ENCODE results near the gene IRX3. TPM values are rescaled to one million over a fixed set of nuclear protein-coding genes. Genes with fewer than 3 reads are reported as not detected.

Gene IRX3
- total RNA-seq, 6 experiments from 2014 or later, result 5.9 to 19.4 (median 17.3) TPM

GRCh38 chr16:54269461-54269860 lies 17.1 kb downstream of the IRX3 start:
- Mint-ChIP-seq H3K4me3 (no peak overlapping the region), H3K27me3 (ENCODE audit: insufficient read depth) (peaks cover 15% of the 10 kb centered on the region), H3K4me1 (ENCODE audit: low read depth) (peaks cover 13% of the 10 kb centered on the region), H3K36me3 (ENCODE audit: low read depth) (0 out of 2 replicates have a peak, but pooled peaks cover 5% of the 10 kb centered on the region), H3K9me3 (no peaks in the 10 kb centered on the region), H3K27ac (no peak overlapping the region)
- no peak for DNase-seq
- TF ChIP-seq CTCF (IDR thresholded peaks at IDR 0.05), result no peak

GRCh38 chr16:54268766-54269165 lies 17.8 kb downstream of the IRX3 start:
- Mint-ChIP-seq H3K27me3 (ENCODE audit: insufficient read depth) (peaks cover 15% of the 10 kb centered on the region), H3K27ac (no peak overlapping the region), H3K4me1 (ENCODE audit: low read depth) (peaks cover 13% of the 10 kb centered on the region), H3K36me3 (ENCODE audit: low read depth) (0 out of 2 replicates have a peak, but pooled peaks cover 5% of the 10 kb centered on the region), H3K9me3 (no peaks in the 10 kb centered on the region), H3K4me3 (no peak overlapping the region)
- no peak for DNase-seq
- TF ChIP-seq CTCF (IDR thresholded peaks at IDR 0.05), result no peak

GRCh38 chr16:54268340-54268739 lies 18.2 kb downstream of the IRX3 start:
- H3K4me3 Mint-ChIP-seq, result no peak overlapping the region
- no peak overlapping the region for H3K27ac Mint-ChIP-seq
- peaks cover 13% of the 10 kb centered on the region for H3K4me1 Mint-ChIP-seq (ENCODE audit: low read depth)

GRCh38 chr16:54266363-54266955 lies 20.1 kb downstream of the IRX3 start:
- Mint-ChIP-seq H3K4me1 (ENCODE audit: low read depth) (peaks cover 13% of the 10 kb centered on the region), H3K9me3 (no peaks in the 10 kb centered on the region), H3K4me3 (no peak overlapping the region), H3K27me3 (ENCODE audit: insufficient read depth) (peaks cover 27% of the 10 kb centered on the region), H3K36me3 (ENCODE audit: low read depth) (0 out of 2 replicates have a peak, but pooled peaks cover 5% of the 10 kb centered on the region), H3K27ac (no peak overlapping the region)
- no peak for TF ChIP-seq CTCF (IDR thresholded peaks at IDR 0.05)
- no peak for DNase-seq

More at GRCh38 chr16:54268340-54268739, 18.2 kb downstream of the IRX3 start:
- H3K27me3 Mint-ChIP-seq (ENCODE audit: insufficient read depth), result peaks cover 15% of the 10 kb centered on the region
- DNase-seq, result no peak
- no peaks in the 10 kb centered on the region for H3K9me3 Mint-ChIP-seq
- TF ChIP-seq CTCF (IDR thresholded peaks at IDR 0.05), result no peak
- H3K36me3 Mint-ChIP-seq (ENCODE audit: low read depth), result 0 out of 2 replicates have a peak, but pooled peaks cover 5% of the 10 kb centered on the region

GRCh38 chr16:54265575-54266107 lies 20.9 kb downstream of the IRX3 start:
- no peak for DNase-seq
- H3K9me3 Mint-ChIP-seq, result no peaks in the 10 kb centered on the region
- no peak overlapping the region for H3K27ac Mint-ChIP-seq
- peaks cover 13% of the 10 kb centered on the region for H3K4me1 Mint-ChIP-seq (ENCODE audit: low read depth)
- 0 out of 2 replicates have a peak, but pooled peaks cover 1% of the 10 kb centered on the region for H3K36me3 Mint-ChIP-seq (ENCODE audit: low read depth)
- TF ChIP-seq CTCF (IDR thresholded peaks at IDR 0.05), result no peak
- peaks cover 31% of the 10 kb centered on the region for H3K27me3 Mint-ChIP-seq (ENCODE audit: insufficient read depth)
- H3K4me3 Mint-ChIP-seq, result no peak overlapping the region
